Thoracic aorta (tissue), 2 donors: Measurements from ENCODE around the gene CTCFL. TPM values are rescaled to one million over a fixed set of nuclear protein-coding genes. Genes with fewer than 3 reads are reported as not detected.

Experiments
- ATAC-seq: fragments of 150-250 bp; one replicate; pipeline ENCODE4 v1.8.0; 2017; ENCODE audit warnings: low read depth; ENCODE audit not compliant: insufficient number of reproducible peaks, low FRiP score
- DNase-seq: peaks from one replicate; pipeline ENCODE4 v3.0.0-alpha.2; 2020; ENCODE audit warnings: low spot score
- H3K27ac ChIP-seq, 2 donors: fragments of 200-600 bp; sonication (generic); 1 replicate in 1 of 2; 2 replicates in 1 of 2; pipeline ENCODE4 v1.5.1; 2016; ENCODE audit warnings: mild to moderate bottlenecking in 2 of 2, moderate library complexity in 2 of 2
- H3K27me3 ChIP-seq: fragments of 200-600 bp; sonication (generic); replicated peaks from 2 replicates; pipeline ENCODE4 v1.6.0; 2016; ENCODE audit warnings: mild to moderate bottlenecking; ENCODE audit not compliant: insufficient read depth
- H3K36me3 ChIP-seq: fragments of 200-600 bp; sonication (generic); one replicate; pipeline ENCODE4 v1.5.1; 2016
- H3K4me1 ChIP-seq, 2 donors: fragments of 200-600 bp; sonication (generic); 1 replicate in 1 of 2; 2 replicates in 1 of 2; pipeline versions ENCODE4 v1.5.1 to v1.6.0; 2016; ENCODE audit warnings: low read depth in 2 of 2, mild to moderate bottlenecking in 1 of 2; ENCODE audit not compliant: control insufficient read depth in 1 of 2
- H3K4me3 ChIP-seq: fragments of 200-600 bp; sonication (generic); 2 replicates; pipeline ENCODE4 v1.5.1; 2016; ENCODE audit warnings: mild to moderate bottlenecking
- H3K9me3 ChIP-seq: fragments of 200-600 bp; sonication (generic); 2 replicates; pipeline ENCODE4 v1.5.1; 2016
- total RNA-seq, 2 donors: library from RNA; depleted of rRNA; stranded (reverse); fragments of >200 nt; gene quantifications; one replicate each; pipeline versions ENCODE4 v1.1.0 to v1.2.3, GENCODE V29; 2016
- TF ChIP-seq, protein P1 (sequence below): fragments of 200-600 bp; sonication (generic); IDR thresholded peaks from one replicate; pipeline ENCODE4 v1.5.1; 2019; ENCODE audit warnings: antibody characterized with exemption

CTCFL gene
- total RNA-seq, 2 donors from 2014 or later, result not detected

DNA sequence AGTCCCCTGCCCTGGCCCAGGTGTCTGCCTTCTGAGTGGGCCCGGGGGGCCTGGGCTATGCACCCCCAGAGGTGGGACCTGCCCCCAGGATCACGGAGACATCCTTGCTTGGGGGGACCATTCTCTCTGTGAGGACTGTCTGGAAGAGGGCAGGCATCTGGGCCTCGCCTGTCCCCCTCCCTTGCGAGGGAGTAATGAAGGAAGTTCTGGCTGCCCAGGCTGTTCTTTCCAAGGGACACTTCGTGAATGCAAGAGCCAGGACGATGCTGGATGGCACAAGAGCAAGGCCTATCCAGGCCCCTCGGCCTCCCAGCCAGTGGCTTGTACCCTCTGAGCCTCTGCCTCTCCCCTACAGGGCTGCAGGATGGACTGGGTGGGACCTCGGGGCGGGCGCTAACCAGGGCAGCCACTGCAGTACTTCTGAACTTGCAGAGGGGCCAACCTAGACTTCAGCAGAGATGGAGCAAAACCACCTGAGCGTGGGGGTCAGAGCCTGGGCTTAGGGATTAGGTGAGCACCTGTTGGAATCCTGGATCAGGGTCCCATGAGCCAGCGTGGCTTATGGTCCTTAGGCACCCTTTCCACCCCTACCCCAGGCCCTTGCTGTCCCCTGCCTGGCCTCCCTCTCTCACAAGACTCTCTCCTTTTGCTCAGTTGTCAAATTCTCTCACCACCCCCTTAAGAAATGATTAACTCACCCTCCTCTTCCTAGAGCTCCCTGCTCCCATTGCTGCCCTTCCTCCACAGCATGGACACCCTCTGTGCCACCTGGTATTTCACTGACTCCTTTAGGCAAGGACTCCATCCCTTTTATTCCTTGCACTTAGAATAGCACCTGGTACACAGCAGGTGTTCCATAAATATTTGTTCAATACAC, 53.2 kb downstream of the CTCFL start:
- Histone ChIP-seq H3K36me3 (no peaks in the 10 kb centered on the region), H3K4me3 (no peak overlapping the region), H3K9me3 (no peaks in the 10 kb centered on the region), H3K27me3 (no peaks in the 10 kb centered on the region), H3K27ac (no peak overlapping the region), H3K4me1 (peaks cover 0 to 7% of the 10 kb centered on the region in 2 donors)
- no peak for DNase-seq
- no peak for ATAC-seq
- TF ChIP-seq, protein P1, sequence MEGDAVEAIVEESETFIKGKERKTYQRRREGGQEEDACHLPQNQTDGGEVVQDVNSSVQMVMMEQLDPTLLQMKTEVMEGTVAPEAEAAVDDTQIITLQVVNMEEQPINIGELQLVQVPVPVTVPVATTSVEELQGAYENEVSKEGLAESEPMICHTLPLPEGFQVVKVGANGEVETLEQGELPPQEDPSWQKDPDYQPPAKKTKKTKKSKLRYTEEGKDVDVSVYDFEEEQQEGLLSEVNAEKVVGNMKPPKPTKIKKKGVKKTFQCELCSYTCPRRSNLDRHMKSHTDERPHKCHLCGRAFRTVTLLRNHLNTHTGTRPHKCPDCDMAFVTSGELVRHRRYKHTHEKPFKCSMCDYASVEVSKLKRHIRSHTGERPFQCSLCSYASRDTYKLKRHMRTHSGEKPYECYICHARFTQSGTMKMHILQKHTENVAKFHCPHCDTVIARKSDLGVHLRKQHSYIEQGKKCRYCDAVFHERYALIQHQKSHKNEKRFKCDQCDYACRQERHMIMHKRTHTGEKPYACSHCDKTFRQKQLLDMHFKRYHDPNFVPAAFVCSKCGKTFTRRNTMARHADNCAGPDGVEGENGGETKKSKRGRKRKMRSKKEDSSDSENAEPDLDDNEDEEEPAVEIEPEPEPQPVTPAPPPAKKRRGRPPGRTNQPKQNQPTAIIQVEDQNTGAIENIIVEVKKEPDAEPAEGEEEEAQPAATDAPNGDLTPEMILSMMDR, result no peak

DNA sequence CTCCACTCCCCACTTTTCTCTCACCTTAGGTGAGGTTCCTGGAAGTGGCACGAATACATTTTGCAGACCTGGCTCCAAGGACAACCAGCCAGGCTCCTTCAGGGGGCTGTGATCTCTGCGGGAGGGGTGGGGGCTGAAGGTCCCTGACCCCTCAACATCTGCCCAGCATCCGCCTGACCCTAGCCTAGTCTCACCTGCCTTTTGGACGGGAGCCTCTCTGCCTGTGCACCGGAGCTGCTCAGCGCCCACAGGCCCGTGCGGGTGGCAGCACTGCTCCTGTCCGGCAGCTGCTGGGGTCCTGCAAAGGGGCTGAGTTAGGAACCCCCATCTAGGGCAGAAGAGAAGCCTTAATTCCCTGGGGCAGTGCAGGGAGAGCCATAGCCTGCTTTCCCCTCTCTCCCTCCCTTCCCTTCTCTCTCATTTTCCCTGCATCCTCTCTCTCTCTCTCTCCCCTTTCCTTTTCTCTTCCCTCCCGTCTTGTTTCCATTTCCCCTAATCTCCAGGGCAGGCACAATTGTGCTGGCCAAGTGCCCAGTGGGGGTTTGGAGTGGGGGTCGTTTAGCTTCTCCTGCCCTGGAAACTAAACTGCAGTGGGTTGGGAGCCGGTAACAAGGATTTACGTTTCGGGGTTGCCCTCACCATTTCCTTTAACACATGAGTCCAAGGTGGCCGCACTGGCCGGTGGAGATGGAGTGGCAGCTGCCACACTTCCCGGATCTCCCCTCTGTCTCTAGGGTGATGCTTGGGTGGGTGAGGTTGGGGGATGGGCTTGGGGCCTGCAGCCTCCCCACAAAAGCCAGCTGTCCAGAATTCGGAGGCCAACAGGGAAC, 54.1 kb downstream of the CTCFL start:
- ATAC-seq (no peak), DNase-seq (no peak)
- Histone ChIP-seq H3K4me3 (no peak overlapping the region), H3K9me3 (no peaks in the 10 kb centered on the region), H3K4me1 (peaks cover 0 to 7% of the 10 kb centered on the region in 2 donors), H3K27ac (no peak overlapping the region), H3K27me3 (no peaks in the 10 kb centered on the region), H3K36me3 (no peaks in the 10 kb centered on the region)
- TF ChIP-seq, protein P1, result no peak

DNA sequence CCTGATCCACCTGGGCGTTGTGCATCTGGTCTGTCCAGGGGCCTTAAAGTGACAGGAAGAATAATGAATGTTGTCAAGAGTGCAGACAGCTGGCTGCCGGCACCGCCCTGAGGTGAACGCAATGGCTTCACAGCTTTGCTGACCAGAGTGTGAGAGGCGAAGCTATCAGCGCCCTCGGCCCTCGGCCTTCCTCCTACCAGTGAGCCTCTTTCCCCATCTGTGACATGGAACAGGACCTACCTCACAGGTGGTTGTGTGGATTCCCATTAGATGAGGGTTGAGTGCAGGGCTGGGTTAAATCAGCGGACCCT, 54.8 kb downstream of the CTCFL start:
- ATAC-seq (no peak), DNase-seq (no peak)
- H3K4me3 ChIP-seq, result no peak overlapping the region
- no peaks in the 10 kb centered on the region for H3K27me3 ChIP-seq
- H3K36me3 ChIP-seq, result no peaks in the 10 kb centered on the region
- H3K9me3 ChIP-seq, result no peaks in the 10 kb centered on the region
- H3K27ac ChIP-seq, result no peak overlapping the region
- H3K4me1 ChIP-seq, result peaks cover 0 to 7% of the 10 kb centered on the region in 2 donors
- TF ChIP-seq, protein P1, result no peak

DNA sequence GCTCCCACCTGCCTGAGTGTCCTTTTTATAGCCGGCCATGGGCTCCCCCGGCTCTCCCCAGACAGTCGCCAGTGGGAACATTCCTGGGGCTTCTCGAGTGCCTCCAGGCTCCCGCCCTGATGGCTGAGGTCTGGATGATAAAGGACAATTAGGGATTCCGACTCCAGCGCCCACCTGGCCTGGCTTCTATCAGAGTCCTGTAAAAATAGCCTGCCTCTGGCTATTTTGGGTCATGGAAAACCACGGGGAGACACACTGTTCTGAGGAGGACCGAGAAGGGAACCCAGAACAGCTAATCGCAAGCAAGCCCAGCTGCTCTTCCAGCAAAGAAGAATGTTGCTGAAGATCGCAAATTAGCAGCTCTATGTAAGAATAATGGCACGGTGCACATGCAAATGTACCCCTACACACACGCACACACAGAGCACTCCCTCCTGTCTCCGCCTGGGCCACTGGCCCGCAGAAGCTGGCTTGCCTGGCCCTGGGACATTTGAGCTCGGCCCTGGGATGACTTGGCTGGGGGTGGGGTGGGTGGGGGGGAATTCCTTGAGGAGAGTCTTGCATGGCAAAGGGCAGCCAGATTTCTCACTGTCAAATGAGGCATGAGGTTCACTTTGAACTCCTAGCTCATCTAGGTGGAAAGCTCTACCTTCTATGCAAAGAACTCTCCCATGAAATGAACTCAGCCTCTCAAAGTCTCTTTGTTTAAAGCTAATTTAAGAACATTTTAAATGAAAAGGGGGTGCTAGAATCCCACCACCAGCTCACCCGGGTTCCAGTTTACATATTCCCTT, 55.3 kb downstream of the CTCFL start:
- Histone ChIP-seq H3K27ac (no peak overlapping the region), H3K9me3 (no peaks in the 10 kb centered on the region), H3K4me3 (no peak overlapping the region), H3K27me3 (no peaks in the 10 kb centered on the region), H3K4me1 (peaks cover 0 to 7% of the 10 kb centered on the region in 2 donors), H3K36me3 (no peaks in the 10 kb centered on the region)
- ATAC-seq (no peak), DNase-seq (no peak)
- TF ChIP-seq, protein P1, result no peak
